HEK293 (cell line): ENCODE data around the gene LFNG.
A peak's percentile ranks its signal among the peaks of the same experiment; 100 is the strongest.

Source experiments
- CTCF ChIA-PET: fragments of 350-600 bp; formaldehyde crosslinking; extraction: SDS; loops from one replicate; lab custom pipeline; 2021; ENCODE audit warnings: antibody characterized with exemption; lab: Yijun Ruan, JAX
- POLR2A ChIA-PET: fragments of 300-600 bp; formaldehyde crosslinking; extraction: SDS; loops from one replicate; lab custom pipeline; 2020; ENCODE audit warnings: antibody characterized with exemption, inconsistent platforms; lab: Yijun Ruan, JAX
- H3K27ac ChIP-seq: fragments of 200-500 bp; sonication (Bioruptor generic); 2 replicates; pipeline ENCODE4 v1.5.1; 2014; ENCODE audit warnings: low read depth, low read length, control low read depth, inconsistent platforms; ENCODE audit errors: extremely low read depth
- H3K36me3 ChIP-seq, 2 experiments: fragments of 200-500 bp in 1 of 2; sonication (Bioruptor generic) in 1 of 2; 1 replicate in 1 of 2; 2 replicates in 1 of 2; pipeline ENCODE4 v1.5.1; 2014 to 2017; ENCODE audit warnings: inconsistent platforms in 2 of 2, low read length in 2 of 2; ENCODE audit not compliant: control insufficient read depth in 2 of 2, insufficient read depth in 1 of 2
- H3K4me1 ChIP-seq: fragments of 200-500 bp; sonication (Bioruptor generic); 2 replicates; pipeline ENCODE4 v1.5.1; 2014; ENCODE audit warnings: mild to moderate bottlenecking, low read length, inconsistent platforms; ENCODE audit not compliant: control insufficient read depth, insufficient read depth
- H3K4me3 ChIP-seq: 2 replicates; pipeline ENCODE4 v1.5.1; 2011; ENCODE audit warnings: low read depth, mild to moderate bottlenecking, control low read depth, low read length, moderate library complexity
- H3K9me3 ChIP-seq: fragments of 200-500 bp; sonication (Bioruptor generic); 2 replicates; pipeline ENCODE4 v1.5.1; 2014; ENCODE audit warnings: low read depth, low read length, inconsistent platforms; ENCODE audit not compliant: control insufficient read depth, insufficient read depth
- BCL11A ChIP-seq: fragments of 450-650 bp; formaldehyde crosslinking; IDR thresholded peaks from 2 replicates; pipeline ENCODE4 v1.5.1; 2016; ENCODE audit warnings: low read depth, missing biosample characterization, missing genetic modification characterization
- EGR2 ChIP-seq: fragments of 450-650 bp; formaldehyde crosslinking; IDR thresholded peaks from 2 replicates; pipeline ENCODE4 v1.5.1; 2016; ENCODE audit warnings: low read depth, missing biosample characterization, missing genetic modification characterization
- GLI4 ChIP-seq: fragments of 450-650 bp; formaldehyde crosslinking; IDR thresholded peaks from 2 replicates; pipeline ENCODE4 v1.5.1; 2016; ENCODE audit warnings: missing biosample characterization, missing genetic modification characterization
- KLF10 ChIP-seq: fragments of 450-650 bp; IDR thresholded peaks from 2 replicates; pipeline ENCODE4 v1.5.1; 2018; ENCODE audit warnings: missing biosample characterization, mild to moderate bottlenecking, missing genetic modification characterization
- MYNN ChIP-seq: fragments of 450-650 bp; formaldehyde crosslinking; IDR thresholded peaks from 2 replicates; pipeline ENCODE4 v1.5.1; 2016; ENCODE audit warnings: missing biosample characterization, missing genetic modification characterization, borderline replicate concordance
- SALL2 ChIP-seq: fragments of 450-650 bp; formaldehyde crosslinking; IDR thresholded peaks from 2 replicates; pipeline ENCODE4 v1.5.0; 2017; ENCODE audit warnings: missing biosample characterization, mild to moderate bottlenecking, missing genetic modification characterization, borderline replicate concordance
- SCRT1 ChIP-seq: fragments of 450-650 bp; formaldehyde crosslinking; IDR thresholded peaks from 2 replicates; pipeline ENCODE4 v1.5.1; 2016; ENCODE audit warnings: missing biosample characterization, missing genetic modification characterization, borderline replicate concordance
- SP2 ChIP-seq: fragments of 450-650 bp; formaldehyde crosslinking; IDR thresholded peaks from 2 replicates; pipeline ENCODE4 v1.5.1; 2016; ENCODE audit warnings: missing biosample characterization, missing genetic modification characterization
- ZBTB7A ChIP-seq: fragments of 450-650 bp; formaldehyde crosslinking; IDR thresholded peaks from 2 replicates; pipeline ENCODE4 v1.5.1; 2016; ENCODE audit warnings: low read depth, missing biosample characterization, missing genetic modification characterization
- ZBTB8A ChIP-seq: fragments of 450-650 bp; formaldehyde crosslinking; IDR thresholded peaks from 2 replicates; pipeline ENCODE4 v1.5.1; 2016; ENCODE audit warnings: missing biosample characterization, missing genetic modification characterization
- ZFHX2 ChIP-seq: fragments of 450-650 bp; formaldehyde crosslinking; conservative IDR thresholded peaks from 2 replicates; pipeline ENCODE4 v1.5.1; 2016; ENCODE audit warnings: missing biosample characterization, missing genetic modification characterization
- ZNF169 ChIP-seq: fragments of 450-650 bp; formaldehyde crosslinking; IDR thresholded peaks from 2 replicates; pipeline ENCODE4 v1.5.1; 2016; ENCODE audit warnings: missing biosample characterization, missing genetic modification characterization
- ZNF48 ChIP-seq: fragments of 450-650 bp; formaldehyde crosslinking; IDR thresholded peaks from 2 replicates; pipeline ENCODE4 v1.5.1; 2016; ENCODE audit warnings: missing biosample characterization, missing genetic modification characterization
- ZNF701 ChIP-seq: fragments of 450-650 bp; formaldehyde crosslinking; IDR thresholded peaks from 2 replicates; pipeline ENCODE4 v1.5.1; 2016; ENCODE audit warnings: missing biosample characterization, missing genetic modification characterization
- ZNF791 ChIP-seq: fragments of 450-650 bp; formaldehyde crosslinking; IDR thresholded peaks from 2 replicates; pipeline ENCODE4 v1.5.1; 2016; ENCODE audit warnings: missing biosample characterization, missing genetic modification characterization
- ZNF830 ChIP-seq: fragments of 450-650 bp; IDR thresholded peaks from 2 replicates; pipeline ENCODE4 v1.5.0; 2018; ENCODE audit warnings: missing biosample characterization, missing genetic modification characterization, low read depth, mild to moderate bottlenecking, moderate library complexity
- TF ChIP-seq, protein P1 (sequence below): fragments of 450-650 bp; formaldehyde crosslinking; IDR thresholded peaks from 2 replicates; pipeline ENCODE4 v1.5.1; 2016; ENCODE audit warnings: missing biosample characterization, missing genetic modification characterization
- TF ChIP-seq, protein P2 (sequence below): fragments of 450-650 bp; formaldehyde crosslinking; IDR thresholded peaks from 2 replicates; pipeline ENCODE4 v1.5.1; 2016; ENCODE audit warnings: missing biosample characterization, missing genetic modification characterization, borderline replicate concordance
- TF ChIP-seq, protein P3 (sequence below): fragments of 450-650 bp; formaldehyde crosslinking; optimal IDR thresholded peaks from 2 replicates; pipeline ENCODE3; 2016; ENCODE audit warnings: missing biosample characterization, mild to moderate bottlenecking, missing genetic modification characterization
- TF ChIP-seq, protein P4 (sequence below): fragments of 450-650 bp; formaldehyde crosslinking; IDR thresholded peaks from 2 replicates; pipeline ENCODE4 v1.5.1; 2016; ENCODE audit warnings: missing biosample characterization, missing genetic modification characterization
- TF ChIP-seq, protein P5 (sequence below): fragments of 450-650 bp; formaldehyde crosslinking; IDR thresholded peaks from 2 replicates; pipeline ENCODE4 v1.5.1; 2016; ENCODE audit warnings: missing biosample characterization, missing genetic modification characterization

Gene LFNG

DNA sequence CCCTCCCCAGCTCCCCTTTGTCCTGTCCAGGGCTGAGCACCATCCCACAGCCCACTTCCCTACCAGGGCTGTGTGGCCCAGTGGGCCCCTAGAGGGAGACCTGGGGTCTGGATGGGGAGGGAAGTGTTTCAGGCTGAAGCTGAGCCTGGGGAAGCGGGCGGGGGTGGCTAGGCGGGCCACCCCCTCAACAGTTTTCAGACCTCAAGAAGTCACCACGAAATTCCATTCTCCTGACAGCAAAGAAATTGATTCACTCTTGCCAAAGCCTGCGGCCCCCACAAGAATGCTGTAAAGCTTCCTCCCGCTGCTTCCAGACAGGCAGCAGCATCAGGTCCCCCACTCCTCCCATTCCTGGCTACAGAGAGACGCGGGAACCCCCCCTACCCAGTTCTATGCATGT, 2.5 kb upstream of the LFNG start:
- Histone ChIP-seq H3K36me3 (no peaks in the 10 kb centered on the region), H3K9me3 (no peaks in the 10 kb centered on the region), H3K4me3 (no peak overlapping the region), H3K27ac (no peak overlapping the region), H3K4me1 (peaks cover 8% of the 10 kb centered on the region)
- TF ChIP-seq ZNF791 (tag by site-specific recombination) (no peak), ZBTB7A (tag by site-specific recombination) (no peak), ZNF169 (tag by site-specific recombination) (no peak), EGR2 (peak; percentile 50; the same call in 1 of the 2 replicates), ZFHX2 (tag by site-specific recombination) (peak; percentile 45)
- TF ChIP-seq, protein P1, sequence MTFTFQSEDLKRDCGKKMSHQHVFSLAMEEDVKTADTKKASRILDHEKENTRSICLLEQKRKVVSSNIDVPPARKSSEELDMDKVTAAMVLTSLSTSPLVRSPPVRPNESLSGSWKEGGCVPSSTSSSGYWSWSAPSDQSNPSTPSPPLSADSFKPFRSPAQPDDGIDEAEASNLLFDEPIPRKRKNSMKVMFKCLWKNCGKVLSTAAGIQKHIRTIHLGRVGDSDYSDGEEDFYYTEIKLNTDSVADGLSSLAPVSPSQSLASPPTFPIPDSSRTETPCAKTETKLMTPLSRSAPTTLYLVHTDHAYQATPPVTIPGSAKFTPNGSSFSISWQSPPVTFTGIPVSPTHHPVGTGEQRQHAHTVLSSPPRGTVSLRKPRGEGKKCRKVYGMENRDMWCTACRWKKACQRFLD (tag by site-specific recombination): no peak
- TF ChIP-seq, protein P2, sequence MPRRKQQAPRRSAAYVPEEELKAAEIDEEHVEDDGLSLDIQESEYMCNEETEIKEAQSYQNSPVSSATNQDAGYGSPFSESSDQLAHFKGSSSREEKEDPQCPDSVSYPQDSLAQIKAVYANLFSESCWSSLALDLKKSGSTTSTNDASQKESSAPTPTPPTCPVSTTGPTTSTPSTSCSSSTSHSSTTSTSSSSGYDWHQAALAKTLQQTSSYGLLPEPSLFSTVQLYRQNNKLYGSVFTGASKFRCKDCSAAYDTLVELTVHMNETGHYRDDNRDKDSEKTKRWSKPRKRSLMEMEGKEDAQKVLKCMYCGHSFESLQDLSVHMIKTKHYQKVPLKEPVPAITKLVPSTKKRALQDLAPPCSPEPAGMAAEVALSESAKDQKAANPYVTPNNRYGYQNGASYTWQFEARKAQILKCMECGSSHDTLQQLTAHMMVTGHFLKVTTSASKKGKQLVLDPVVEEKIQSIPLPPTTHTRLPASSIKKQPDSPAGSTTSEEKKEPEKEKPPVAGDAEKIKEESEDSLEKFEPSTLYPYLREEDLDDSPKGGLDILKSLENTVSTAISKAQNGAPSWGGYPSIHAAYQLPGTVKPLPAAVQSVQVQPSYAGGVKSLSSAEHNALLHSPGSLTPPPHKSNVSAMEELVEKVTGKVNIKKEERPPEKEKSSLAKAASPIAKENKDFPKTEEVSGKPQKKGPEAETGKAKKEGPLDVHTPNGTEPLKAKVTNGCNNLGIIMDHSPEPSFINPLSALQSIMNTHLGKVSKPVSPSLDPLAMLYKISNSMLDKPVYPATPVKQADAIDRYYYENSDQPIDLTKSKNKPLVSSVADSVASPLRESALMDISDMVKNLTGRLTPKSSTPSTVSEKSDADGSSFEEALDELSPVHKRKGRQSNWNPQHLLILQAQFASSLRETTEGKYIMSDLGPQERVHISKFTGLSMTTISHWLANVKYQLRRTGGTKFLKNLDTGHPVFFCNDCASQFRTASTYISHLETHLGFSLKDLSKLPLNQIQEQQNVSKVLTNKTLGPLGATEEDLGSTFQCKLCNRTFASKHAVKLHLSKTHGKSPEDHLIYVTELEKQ (tag by site-specific recombination): no peak
- CTCF ChIA-PET: interaction anchor here (0.6 to 1.1 kb wide), 3 partner anchors 126 to 975 kb away, joined by 3 to 5 read pairs (median 3); no protein-coding TSS in a partner anchor
- POLR2A ChIA-PET: interaction anchor here (0.7 kb wide), 1 partner anchor 24 kb away, joined by 3 read pairs; no protein-coding TSS in a partner anchor

DNA sequence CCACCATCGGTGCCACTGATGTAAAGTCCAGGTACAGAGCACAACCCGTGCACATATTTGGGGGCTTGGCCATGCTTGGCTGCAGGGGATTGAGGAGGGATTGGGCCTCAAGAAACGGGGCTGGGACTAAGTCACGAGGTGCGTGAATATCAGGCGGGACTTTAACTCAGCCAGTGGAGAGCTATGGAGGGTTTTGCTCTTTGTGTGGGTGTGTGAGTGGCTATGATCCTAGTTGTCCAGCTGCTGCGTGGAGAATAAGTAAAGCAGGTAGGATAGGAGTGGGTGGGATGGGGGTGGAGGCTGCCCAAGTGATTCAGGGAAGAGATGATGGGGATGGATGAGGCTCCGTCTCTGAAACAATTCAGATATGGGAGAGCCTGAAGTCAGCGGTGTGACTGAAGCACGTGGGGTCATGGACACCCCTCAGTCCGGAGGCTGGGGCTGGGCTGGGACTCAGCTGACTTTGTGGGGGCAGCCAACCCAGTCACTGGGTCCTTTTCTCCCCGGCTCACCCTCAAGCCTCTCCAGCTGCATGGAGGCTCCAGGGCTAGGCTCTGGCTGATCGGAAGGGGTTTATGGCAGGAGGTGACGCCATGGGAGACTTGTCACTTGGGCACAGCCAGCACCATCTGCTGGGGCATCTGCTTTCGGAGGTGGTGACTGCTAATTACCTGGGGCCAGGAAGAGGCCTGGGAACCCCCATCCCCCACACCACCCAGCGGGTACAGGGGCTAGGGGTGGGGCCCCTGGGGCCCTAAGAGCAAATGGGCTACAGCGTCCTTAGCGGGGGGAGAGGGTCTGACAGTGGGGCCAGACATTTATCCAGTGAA, 1.7 kb upstream of the LFNG start:
- H3K27ac ChIP-seq: no peak overlapping the region
- CTCF ChIA-PET: interaction anchor here (0.6 to 1.1 kb wide), 3 partner anchors 125 to 974 kb away, joined by 3 to 5 read pairs (median 3); no protein-coding TSS in a partner anchor
- no peaks in the 10 kb centered on the region for H3K36me3 ChIP-seq
- no peak overlapping the region for H3K4me3 ChIP-seq
- no peaks in the 10 kb centered on the region for H3K9me3 ChIP-seq
- POLR2A ChIA-PET: interaction anchor here (0.7 kb wide), 1 partner anchor 25 kb away, joined by 3 read pairs; no protein-coding TSS in a partner anchor
- peaks cover 8% of the 10 kb centered on the region for H3K4me1 ChIP-seq
- peak; percentile 37 for TF ChIP-seq SP2
- TF ChIP-seq SCRT1 (tag by site-specific recombination): no peak
- no peak for TF ChIP-seq GLI4 (tag by site-specific recombination)
- TF ChIP-seq EGR2: peak; percentile 97
- TF ChIP-seq ZFHX2 (tag by site-specific recombination): peak; percentile 97

DNA sequence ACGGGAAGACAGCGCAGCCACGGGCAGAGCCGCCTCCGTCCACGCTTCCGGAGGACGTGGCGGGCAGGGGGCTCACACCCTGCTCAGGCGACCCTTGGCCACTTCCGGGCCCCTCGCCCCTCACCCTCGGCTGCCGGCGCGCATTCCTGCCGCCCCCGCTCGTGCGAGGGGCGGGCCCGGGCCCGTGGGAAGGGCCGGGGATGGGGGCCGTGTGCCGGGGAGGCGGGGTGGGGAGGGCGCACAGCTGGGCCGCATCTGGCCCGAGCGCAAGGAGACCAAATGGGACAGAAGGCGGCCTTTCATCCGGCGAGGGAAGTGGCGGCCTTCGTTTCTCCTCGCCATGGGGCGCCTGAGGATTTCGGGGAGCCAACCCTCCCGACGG, 846 bp upstream of the LFNG start:
- CTCF ChIA-PET: interaction anchor here (0.6 kb wide), 1 partner anchor 150 kb away, joined by 3 read pairs; no protein-coding TSS in a partner anchor
- no peak overlapping the region for H3K4me3 ChIP-seq
- POLR2A ChIA-PET: no interaction called here
- no peaks in the 10 kb centered on the region for H3K9me3 ChIP-seq
- no peak overlapping the region for H3K27ac ChIP-seq
- H3K4me1 ChIP-seq: peaks cover 8% of the 10 kb centered on the region
- H3K36me3 ChIP-seq: no peaks in the 10 kb centered on the region
- TF ChIP-seq BCL11A (tag by site-specific recombination): no peak
- no peak for TF ChIP-seq ZBTB8A
- TF ChIP-seq, protein P3, sequence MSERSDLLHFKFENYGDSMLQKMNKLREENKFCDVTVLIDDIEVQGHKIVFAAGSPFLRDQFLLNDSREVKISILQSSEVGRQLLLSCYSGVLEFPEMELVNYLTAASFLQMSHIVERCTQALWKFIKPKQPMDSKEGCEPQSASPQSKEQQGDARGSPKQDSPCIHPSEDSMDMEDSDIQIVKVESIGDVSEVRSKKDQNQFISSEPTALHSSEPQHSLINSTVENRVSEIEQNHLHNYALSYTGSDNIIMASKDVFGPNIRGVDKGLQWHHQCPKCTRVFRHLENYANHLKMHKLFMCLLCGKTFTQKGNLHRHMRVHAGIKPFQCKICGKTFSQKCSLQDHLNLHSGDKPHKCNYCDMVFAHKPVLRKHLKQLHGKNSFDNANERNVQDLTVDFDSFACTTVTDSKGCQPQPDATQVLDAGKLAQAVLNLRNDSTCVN: no peak
- no peak for TF ChIP-seq ZNF701 (tag by site-specific recombination)
- TF ChIP-seq MYNN: no peak
- TF ChIP-seq ZNF48 (tag by site-specific recombination): no peak
- TF ChIP-seq SALL2 (tag by site-specific recombination): no peak
- TF ChIP-seq ZNF830 (tag by site-specific recombination): no peak
- TF ChIP-seq, protein P4, sequence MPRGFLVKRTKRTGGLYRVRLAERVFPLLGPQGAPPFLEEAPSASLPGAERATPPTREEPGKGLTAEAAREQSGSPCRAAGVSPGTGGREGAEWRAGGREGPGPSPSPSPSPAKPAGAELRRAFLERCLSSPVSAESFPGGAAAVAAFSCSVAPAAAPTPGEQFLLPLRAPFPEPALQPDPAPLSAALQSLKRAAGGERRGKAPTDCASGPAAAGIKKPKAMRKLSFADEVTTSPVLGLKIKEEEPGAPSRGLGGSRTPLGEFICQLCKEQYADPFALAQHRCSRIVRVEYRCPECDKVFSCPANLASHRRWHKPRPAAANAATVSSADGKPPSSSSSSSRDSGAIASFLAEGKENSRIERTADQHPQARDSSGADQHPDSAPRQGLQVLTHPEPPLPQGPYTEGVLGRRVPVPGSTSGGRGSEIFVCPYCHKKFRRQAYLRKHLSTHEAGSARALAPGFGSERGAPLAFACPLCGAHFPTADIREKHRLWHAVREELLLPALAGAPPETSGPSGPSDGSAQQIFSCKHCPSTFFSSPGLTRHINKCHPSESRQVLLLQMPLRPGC (tag by site-specific recombination): no peak
- TF ChIP-seq, protein P5, sequence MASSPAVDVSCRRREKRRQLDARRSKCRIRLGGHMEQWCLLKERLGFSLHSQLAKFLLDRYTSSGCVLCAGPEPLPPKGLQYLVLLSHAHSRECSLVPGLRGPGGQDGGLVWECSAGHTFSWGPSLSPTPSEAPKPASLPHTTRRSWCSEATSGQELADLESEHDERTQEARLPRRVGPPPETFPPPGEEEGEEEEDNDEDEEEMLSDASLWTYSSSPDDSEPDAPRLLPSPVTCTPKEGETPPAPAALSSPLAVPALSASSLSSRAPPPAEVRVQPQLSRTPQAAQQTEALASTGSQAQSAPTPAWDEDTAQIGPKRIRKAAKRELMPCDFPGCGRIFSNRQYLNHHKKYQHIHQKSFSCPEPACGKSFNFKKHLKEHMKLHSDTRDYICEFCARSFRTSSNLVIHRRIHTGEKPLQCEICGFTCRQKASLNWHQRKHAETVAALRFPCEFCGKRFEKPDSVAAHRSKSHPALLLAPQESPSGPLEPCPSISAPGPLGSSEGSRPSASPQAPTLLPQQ (tag by site-specific recombination): no peak
- no peak for TF ChIP-seq KLF10 (tag by site-specific recombination)
